Erythroblast (primary cell): ENCODE results near the gene POLRMT.

ENCODE experiments used
- GATA1 ChIP-seq: IDR thresholded peaks from 2 replicates; pipeline ENCODE4 v1.6.1; 2011; ENCODE audit warnings: low read depth, mild to moderate bottlenecking, control low read depth, low read length, moderate library complexity
- POLR2A ChIP-seq: IDR thresholded peaks from 2 replicates; pipeline ENCODE4 v1.6.1; 2011; ENCODE audit warnings: mild to moderate bottlenecking, low read length

DNA sequence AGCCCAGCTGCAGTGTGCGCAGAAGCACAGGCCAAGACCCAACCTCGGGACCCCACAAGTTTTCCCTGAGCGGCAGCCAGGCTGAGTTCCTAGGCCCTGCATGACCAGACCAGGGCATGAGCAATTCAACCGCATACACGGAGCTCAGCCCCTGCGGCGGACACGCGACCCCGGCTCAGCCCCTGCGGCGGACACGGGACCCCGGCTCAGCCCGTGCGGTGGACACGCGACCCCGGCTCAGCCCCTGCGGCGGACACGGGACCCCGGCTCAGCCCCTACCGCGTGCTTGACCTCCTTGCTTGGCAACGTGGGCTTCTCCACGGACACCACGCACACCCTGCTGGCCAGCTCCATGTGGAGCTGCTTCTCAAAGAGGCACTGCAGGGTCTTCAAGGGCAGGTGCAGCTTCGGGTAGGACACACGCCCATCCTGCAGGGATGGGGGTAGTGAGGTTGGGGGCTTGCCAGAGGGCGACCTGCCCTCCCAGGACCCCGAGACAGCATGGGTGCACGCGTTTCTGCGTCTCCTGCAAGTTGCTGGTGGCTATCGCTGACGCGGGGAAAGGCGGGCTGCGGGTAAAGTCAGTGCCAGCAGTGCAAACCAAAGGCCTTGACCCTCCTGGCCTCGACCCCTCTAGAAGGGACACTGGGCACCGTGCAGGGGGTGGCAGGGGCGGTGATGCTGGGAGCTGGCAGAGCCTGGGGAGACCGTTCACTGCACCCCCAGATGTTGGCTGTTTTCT lies 10.0 kb downstream of the POLRMT start:
- no peak for TF ChIP-seq POLR2A
- no peak for TF ChIP-seq GATA1
